ENCODE measurements around the gene FOXQ1.

The FOXQ1 gene

DNA sequence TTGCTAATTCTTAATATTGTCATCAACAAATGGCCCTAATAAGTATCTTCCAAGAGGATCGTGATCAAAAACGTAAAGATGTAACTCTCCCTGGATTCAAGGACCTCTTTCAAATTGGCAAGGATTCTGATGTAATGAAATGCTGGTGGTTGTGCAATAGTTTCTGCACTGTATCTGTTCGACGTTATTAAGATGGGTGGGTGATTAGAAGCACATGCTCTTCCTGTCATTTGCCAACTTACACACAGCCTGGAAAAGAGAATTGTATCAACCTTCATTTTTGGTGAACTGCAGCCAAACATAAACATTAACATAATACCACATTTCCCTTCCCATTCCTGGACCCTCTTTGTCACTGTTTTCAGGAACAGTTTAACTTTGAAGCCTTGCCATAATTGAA lies 9.8 kb downstream of the FOXQ1 start:
- H3K27ac ChIP-seq, result no peak overlapping the region
- no peak for TF ChIP-seq ZFX (IDR thresholded peaks at IDR 0.05; ENCODE audit: borderline replicate concordance)

DNA sequence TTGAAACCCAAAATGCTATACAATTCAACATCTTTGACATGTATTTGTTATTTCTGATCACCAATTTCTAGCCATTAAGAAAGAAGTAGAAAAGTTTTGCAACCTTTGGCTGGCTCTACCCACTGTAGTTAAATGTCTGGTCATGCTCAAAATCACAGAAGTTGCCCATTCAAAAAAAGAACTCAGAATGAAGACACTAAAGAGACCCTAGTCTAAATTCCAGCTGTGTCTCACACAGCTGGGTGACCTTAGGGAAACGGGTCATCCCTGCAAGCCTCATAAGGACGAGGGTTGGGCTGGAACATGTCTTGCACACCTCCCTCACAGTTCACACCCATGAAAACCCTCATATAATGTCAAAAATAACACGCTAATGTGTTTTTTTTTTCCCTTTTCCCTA lies 10.3 kb downstream of the FOXQ1 start:
- no peak overlapping the region for H3K27ac ChIP-seq
- TF ChIP-seq ZFX (IDR thresholded peaks at IDR 0.05; ENCODE audit: borderline replicate concordance), result no peak
- TF ChIP-seq, protein P1, sequence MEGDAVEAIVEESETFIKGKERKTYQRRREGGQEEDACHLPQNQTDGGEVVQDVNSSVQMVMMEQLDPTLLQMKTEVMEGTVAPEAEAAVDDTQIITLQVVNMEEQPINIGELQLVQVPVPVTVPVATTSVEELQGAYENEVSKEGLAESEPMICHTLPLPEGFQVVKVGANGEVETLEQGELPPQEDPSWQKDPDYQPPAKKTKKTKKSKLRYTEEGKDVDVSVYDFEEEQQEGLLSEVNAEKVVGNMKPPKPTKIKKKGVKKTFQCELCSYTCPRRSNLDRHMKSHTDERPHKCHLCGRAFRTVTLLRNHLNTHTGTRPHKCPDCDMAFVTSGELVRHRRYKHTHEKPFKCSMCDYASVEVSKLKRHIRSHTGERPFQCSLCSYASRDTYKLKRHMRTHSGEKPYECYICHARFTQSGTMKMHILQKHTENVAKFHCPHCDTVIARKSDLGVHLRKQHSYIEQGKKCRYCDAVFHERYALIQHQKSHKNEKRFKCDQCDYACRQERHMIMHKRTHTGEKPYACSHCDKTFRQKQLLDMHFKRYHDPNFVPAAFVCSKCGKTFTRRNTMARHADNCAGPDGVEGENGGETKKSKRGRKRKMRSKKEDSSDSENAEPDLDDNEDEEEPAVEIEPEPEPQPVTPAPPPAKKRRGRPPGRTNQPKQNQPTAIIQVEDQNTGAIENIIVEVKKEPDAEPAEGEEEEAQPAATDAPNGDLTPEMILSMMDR (IDR thresholded peaks at IDR 0.05), result no peak

GRCh38 chr6:1322696-1323219 lies 10.9 kb downstream of the FOXQ1 start:
- H3K27ac ChIP-seq, result no peak overlapping the region
- TF ChIP-seq ZFX (IDR thresholded peaks at IDR 0.05; ENCODE audit: borderline replicate concordance), result no peak

DNA sequence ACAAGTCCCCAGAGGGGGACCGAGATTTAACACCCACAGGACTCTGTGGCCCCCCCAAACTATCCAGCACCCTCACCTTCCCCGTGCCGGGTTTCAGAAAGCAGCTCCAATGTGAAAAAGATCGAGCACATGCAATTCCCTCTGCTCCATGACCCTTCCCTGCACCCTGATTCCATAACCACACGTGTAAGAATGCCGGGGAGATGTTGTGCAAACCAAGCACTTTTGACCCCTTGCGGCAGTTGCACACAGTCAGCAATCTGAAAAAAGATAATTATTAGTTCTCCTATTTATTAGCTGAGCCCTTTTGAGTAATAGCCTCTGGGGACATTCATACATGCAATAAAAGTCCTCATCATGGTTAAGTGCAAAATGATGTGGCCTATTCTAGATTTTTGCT lies 13.0 kb downstream of the FOXQ1 start:
- no peak overlapping the region for H3K27ac ChIP-seq
- no peak for TF ChIP-seq ZFX (IDR thresholded peaks at IDR 0.05; ENCODE audit: borderline replicate concordance)
- TF ChIP-seq, protein P1 (IDR thresholded peaks at IDR 0.05), result no peak

DNA sequence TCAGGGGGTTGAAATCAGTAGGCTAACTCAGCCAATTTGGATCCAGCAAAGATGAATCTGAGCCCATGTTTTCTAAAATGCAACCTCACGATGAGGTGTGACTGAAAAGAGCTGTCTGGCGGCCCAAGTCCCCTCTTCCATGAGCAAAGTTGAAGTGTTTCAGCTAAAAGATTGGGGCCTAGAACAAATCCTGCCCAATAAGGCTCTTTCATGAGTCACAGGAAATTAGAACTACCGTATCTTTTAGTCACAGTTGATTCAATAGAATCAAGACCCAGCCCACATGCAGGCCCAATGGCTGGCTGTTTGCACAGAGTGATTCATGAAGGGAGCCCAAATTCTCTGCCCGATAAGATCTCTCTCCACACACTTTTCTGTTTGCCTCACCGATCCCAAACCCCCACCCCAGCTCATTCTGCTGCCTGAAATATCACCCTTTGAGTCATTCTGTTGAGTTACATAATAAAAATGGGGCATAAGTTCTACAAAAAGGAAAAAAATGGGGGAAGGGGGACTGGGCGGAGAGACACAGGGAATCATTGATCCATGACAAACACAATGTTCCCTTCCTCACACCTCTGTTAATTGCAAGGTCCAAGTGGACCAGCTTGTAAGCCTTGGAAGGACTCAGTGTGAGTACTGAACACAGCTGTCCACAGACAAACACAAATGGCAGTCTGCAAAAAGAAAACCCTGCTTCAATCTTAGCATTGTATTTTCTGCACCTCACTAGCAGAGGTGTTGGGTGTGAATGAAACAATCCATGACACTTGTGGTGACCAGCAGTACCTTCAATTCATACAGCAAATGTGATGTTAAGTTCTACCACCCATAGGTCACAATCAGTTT lies 13.8 kb downstream of the FOXQ1 start:
- TF ChIP-seq, protein P1 (IDR thresholded peaks at IDR 0.05), result no peak
- no peak for TF ChIP-seq ZFX (IDR thresholded peaks at IDR 0.05; ENCODE audit: borderline replicate concordance)
- no peak overlapping the region for H3K27ac ChIP-seq

DNA sequence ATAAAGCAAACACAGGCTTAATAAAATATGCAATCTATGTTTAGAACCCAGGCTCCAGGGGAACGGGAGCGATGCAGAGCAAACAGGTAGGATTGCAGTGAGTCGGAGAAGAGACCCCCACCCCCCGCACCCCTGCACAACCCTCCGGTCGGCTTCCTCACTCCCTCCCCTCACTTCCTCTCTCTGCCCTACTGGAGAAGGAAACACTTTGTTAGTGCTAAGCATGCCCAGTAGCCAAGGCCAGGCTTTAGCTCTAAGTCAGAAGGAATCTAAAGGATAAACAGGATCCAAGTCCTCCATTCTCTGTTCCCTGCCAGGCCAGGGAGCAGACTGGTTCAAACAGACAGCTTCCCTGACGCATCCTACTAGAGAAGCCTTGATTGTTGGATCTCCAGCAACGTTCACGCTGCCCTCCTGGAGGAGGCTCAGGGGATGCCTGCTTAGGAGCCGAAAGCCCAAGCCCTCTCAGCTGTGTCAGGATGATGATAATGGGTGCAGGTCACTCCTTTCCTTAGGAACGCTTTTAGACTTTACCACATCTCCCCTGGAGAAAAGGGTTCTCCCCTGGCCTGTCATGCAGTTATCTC lies 14.7 kb downstream of the FOXQ1 start:
- TF ChIP-seq, protein P1 (IDR thresholded peaks at IDR 0.05), result no peak
- no peak for TF ChIP-seq ZFX (IDR thresholded peaks at IDR 0.05; ENCODE audit: borderline replicate concordance)

GRCh38 chr6:1327630-1328029 lies 15.7 kb downstream of the FOXQ1 start:
- TF ChIP-seq, protein P1 (IDR thresholded peaks at IDR 0.05), result no peak
- TF ChIP-seq ZFX (IDR thresholded peaks at IDR 0.05; ENCODE audit: borderline replicate concordance), result no peak
- H3K27ac ChIP-seq, result no peak overlapping the region

More for the DNA sequence above, 14.7 kb downstream of the FOXQ1 start:
- H3K27ac ChIP-seq, result no peak overlapping the region

DNA sequence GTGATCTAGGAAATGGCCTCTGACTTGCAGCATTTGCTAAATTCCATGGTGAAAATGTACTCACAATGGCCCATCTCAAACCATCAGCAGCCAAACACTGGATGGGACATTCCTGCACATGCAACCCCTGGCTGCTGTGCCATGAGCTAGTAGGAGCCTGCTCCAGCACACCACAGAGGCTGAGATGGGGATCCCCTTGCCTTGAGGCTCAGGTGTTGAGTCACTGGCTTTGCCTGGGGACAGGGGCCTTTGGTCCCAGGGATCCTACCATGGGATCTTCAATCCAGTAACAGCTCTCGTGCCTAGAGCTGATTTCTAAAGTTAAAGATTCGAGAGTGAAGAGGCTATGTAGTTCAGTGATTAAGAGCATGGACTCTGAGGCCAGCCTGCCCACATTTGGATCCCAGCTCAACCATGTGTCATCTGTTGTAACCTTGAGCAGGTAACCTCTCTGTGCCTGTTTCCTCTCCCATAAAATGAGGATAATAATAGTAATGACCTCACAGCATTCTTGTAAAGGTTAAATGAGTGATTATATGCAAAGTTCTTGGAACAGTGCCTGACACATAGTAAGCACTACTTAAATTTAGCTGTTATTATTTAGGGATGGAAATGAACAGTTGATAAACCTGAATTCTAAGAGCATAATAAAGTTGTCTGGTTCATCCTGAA lies 16.4 kb downstream of the FOXQ1 start:
- TF ChIP-seq ZFX (IDR thresholded peaks at IDR 0.05; ENCODE audit: borderline replicate concordance), result no peak
- TF ChIP-seq, protein P1 (IDR thresholded peaks at IDR 0.05), result no peak
- H3K27ac ChIP-seq, result no peak overlapping the region

Measured in 22Rv1 (cell line).